Nephron (organoid): ENCODE measurements around the gene CERCAM.

Source experiments
- H3K27ac Mint-ChIP-seq, 3 experiments: 2 replicates each; pipeline ENCODE4 v1.8.0; 2020; ENCODE audit warnings: mixed read lengths in 3 of 3, mild to moderate bottlenecking in 2 of 3, moderate library complexity in 1 of 3
- H3K27me3 Mint-ChIP-seq: 2 replicates; pipeline ENCODE4 v1.8.0; 2021; ENCODE audit warnings: low read depth, mild to moderate bottlenecking, moderate library complexity, mixed read lengths
- H3K36me3 Mint-ChIP-seq: 2 replicates; pipeline ENCODE4 v1.8.0; 2020; ENCODE audit warnings: low read depth, mixed read lengths
- H3K4me1 Mint-ChIP-seq: 2 replicates; pipeline ENCODE4 v1.8.0; 2020; ENCODE audit warnings: mixed read lengths
- H3K4me3 Mint-ChIP-seq, 3 experiments: 2 replicates each; pipeline ENCODE4 v1.8.0; 2020; ENCODE audit warnings: mild to moderate bottlenecking in 3 of 3, mixed read lengths in 3 of 3, moderate library complexity in 2 of 3
- H3K9me3 Mint-ChIP-seq: 2 replicates; pipeline ENCODE4 v1.8.0; 2020; ENCODE audit warnings: mixed read lengths
- CTCF ChIP-seq, 3 experiments: fragments of 200-600 bp; sonication (generic); IDR thresholded peaks; one replicate each; pipeline ENCODE4 v1.5.0; 2021; ENCODE audit warnings: antibody characterized with exemption in 3 of 3; ENCODE audit not compliant: unreplicated experiment in 3 of 3

The CERCAM gene

DNA sequence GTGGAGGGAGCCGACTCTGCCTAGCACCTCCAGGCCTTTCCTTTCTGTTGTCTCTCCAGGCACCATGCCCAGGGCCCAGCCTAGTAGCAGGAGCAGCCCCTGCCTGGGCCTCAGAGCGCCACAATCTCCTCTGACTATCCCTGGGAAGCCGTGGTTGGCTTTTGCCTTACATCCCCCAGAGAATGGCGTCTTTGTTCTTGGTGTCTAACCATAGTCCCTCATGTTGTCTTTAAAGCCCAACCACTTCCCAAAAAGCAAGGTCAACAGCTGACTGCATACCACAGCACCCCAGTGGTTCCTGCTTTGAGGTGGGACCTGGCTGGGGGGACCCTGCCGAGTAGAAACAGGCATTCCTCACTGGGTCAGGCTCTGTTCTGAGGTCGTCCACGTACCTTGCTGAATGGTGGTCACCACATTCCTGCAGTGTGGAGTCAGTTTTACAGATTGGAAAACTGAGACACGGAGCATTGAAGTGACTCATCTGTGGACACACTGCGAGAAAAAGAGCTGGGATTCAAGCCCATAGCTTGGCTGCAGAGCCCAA lies 13.7 kb upstream of the CERCAM start:
- Mint-ChIP-seq H3K27me3 (peaks cover 35% of the 10 kb centered on the region), H3K9me3 (no peaks in the 10 kb centered on the region), H3K4me3 (no peak overlapping the region), H3K4me1 (peaks cover 19% of the 10 kb centered on the region), H3K36me3 (no peaks in the 10 kb centered on the region), H3K27ac (no peak overlapping the region)
- TF ChIP-seq CTCF (IDR thresholded peaks at IDR 0.05; ENCODE audit: unreplicated experiment in 3 of 3) = no peak

DNA sequence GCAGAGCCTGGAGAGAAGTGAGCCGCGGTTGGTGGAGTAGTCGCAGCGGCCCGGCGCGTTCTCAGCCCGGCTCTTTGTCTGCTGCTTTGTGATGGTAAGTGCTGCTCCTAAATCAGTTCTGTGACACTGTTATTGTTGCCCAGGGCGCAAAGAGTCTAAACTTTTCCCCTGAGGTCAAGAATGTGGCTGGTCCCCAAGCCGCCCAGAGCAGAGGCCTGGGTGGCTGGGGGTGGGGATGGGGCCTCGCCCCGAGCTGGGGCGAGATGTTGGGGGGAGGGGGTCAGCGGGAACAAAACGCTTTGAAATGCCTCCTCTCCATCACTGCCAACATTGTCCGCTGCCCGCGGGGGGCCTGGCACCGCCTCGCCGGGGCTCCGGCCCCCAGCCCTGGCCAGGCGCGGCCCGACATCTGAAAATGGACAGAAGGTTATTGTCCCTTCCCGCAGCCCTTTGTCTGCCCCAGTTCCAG lies 11.7 kb upstream of the CERCAM start:
- H3K4me3 Mint-ChIP-seq = no peak overlapping the region
- TF ChIP-seq CTCF (IDR thresholded peaks at IDR 0.05; ENCODE audit: unreplicated experiment in 3 of 3) = no peak
- peaks cover 32% of the 10 kb centered on the region for H3K27me3 Mint-ChIP-seq
- H3K9me3 Mint-ChIP-seq = no peaks in the 10 kb centered on the region
- H3K4me1 Mint-ChIP-seq = peaks cover 19% of the 10 kb centered on the region
- H3K27ac Mint-ChIP-seq = no peak overlapping the region
- no peaks in the 10 kb centered on the region for H3K36me3 Mint-ChIP-seq

DNA sequence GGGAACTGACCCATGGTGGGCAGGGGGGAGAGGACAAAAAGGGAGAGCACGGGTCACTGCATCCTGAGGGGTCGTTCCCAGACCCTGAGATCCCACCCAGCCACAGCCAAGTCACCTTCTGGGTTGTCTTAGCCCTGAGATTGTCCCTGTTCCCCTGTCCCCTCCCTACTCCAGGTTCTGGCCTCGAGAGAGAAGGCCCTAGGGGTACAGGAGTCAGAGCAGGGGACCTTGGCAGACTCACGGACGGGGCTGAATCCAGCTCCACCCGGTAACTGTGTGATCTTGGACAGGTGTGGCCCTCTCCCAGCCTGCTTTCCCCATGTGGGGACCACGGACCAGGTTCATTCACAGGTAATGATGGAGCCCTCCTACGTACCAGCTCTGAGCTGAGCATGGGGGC lies 11.2 kb upstream of the CERCAM start:
- Mint-ChIP-seq H3K4me3 (no peak overlapping the region), H3K4me1 (peaks cover 19% of the 10 kb centered on the region), H3K27ac (no peak overlapping the region), H3K27me3 (peaks cover 35% of the 10 kb centered on the region), H3K36me3 (no peaks in the 10 kb centered on the region), H3K9me3 (no peaks in the 10 kb centered on the region)
- no peak for TF ChIP-seq CTCF (IDR thresholded peaks at IDR 0.05; ENCODE audit: unreplicated experiment in 3 of 3)

GRCh38 chr9:128409978-128410377 lies 10.7 kb upstream of the CERCAM start:
- Mint-ChIP-seq H3K27ac (no peak overlapping the region), H3K4me3 (no peak overlapping the region), H3K36me3 (no peaks in the 10 kb centered on the region), H3K27me3 (peaks cover 39% of the 10 kb centered on the region), H3K9me3 (no peaks in the 10 kb centered on the region), H3K4me1 (peaks cover 19% of the 10 kb centered on the region)
- TF ChIP-seq CTCF (IDR thresholded peaks at IDR 0.05; ENCODE audit: unreplicated experiment in 3 of 3) = no peak

GRCh38 chr9:128411364-128412119 lies 9.1 kb upstream of the CERCAM start:
- H3K36me3 Mint-ChIP-seq = no peaks in the 10 kb centered on the region
- peak overlapping the region in 2 of 3 experiments; percentile 25 to 26 for H3K27ac Mint-ChIP-seq
- TF ChIP-seq CTCF (IDR thresholded peaks at IDR 0.05; ENCODE audit: unreplicated experiment in 3 of 3) = no peak
- H3K4me3 Mint-ChIP-seq = no peak overlapping the region
- no peaks in the 10 kb centered on the region for H3K9me3 Mint-ChIP-seq
- H3K4me1 Mint-ChIP-seq = peaks cover 26% of the 10 kb centered on the region
- peaks cover 32% of the 10 kb centered on the region for H3K27me3 Mint-ChIP-seq
